HEK293 (cell line): ENCODE data around the gene NCKAP5.

Experiments used
- CTCF ChIA-PET: fragments of 350-600 bp; formaldehyde crosslinking; extraction: SDS; loops from one replicate; lab custom pipeline; 2021; ENCODE audit warnings: antibody characterized with exemption; lab: Yijun Ruan, JAX
- POLR2A ChIA-PET: fragments of 300-600 bp; formaldehyde crosslinking; extraction: SDS; loops from one replicate; lab custom pipeline; 2020; ENCODE audit warnings: antibody characterized with exemption, inconsistent platforms; lab: Yijun Ruan, JAX
- H3K27ac ChIP-seq: fragments of 200-500 bp; sonication (Bioruptor generic); 2 replicates; pipeline ENCODE4 v1.5.1; 2014; ENCODE audit warnings: low read depth, low read length, control low read depth, inconsistent platforms; ENCODE audit errors: extremely low read depth
- H3K36me3 ChIP-seq, 2 experiments: fragments of 200-500 bp in 1 of 2; sonication (Bioruptor generic) in 1 of 2; 1 replicate in 1 of 2; 2 replicates in 1 of 2; pipeline ENCODE4 v1.5.1; 2014 to 2017; ENCODE audit warnings: inconsistent platforms in 2 of 2, low read length in 2 of 2; ENCODE audit not compliant: control insufficient read depth in 2 of 2, insufficient read depth in 1 of 2
- H3K4me1 ChIP-seq: fragments of 200-500 bp; sonication (Bioruptor generic); 2 replicates; pipeline ENCODE4 v1.5.1; 2014; ENCODE audit warnings: mild to moderate bottlenecking, low read length, inconsistent platforms; ENCODE audit not compliant: control insufficient read depth, insufficient read depth
- H3K4me3 ChIP-seq: 2 replicates; pipeline ENCODE4 v1.5.1; 2011; ENCODE audit warnings: low read depth, mild to moderate bottlenecking, control low read depth, low read length, moderate library complexity
- H3K9me3 ChIP-seq: fragments of 200-500 bp; sonication (Bioruptor generic); 2 replicates; pipeline ENCODE4 v1.5.1; 2014; ENCODE audit warnings: low read depth, low read length, inconsistent platforms; ENCODE audit not compliant: control insufficient read depth, insufficient read depth
- KLF1 ChIP-seq: fragments of 450-650 bp; formaldehyde crosslinking; IDR thresholded peaks from 2 replicates; pipeline ENCODE4 v1.5.1; 2016; ENCODE audit warnings: missing biosample characterization, missing genetic modification characterization
- MEIS1 ChIP-seq: sonication (generic); formaldehyde crosslinking; IDR thresholded peaks from 2 replicates; pipeline ENCODE4 v1.8.1; 2022; ENCODE audit warnings: missing genetic modification reagents, mild to moderate bottlenecking, borderline replicate concordance
- PBX3 ChIP-seq: sonication (generic); formaldehyde crosslinking; IDR thresholded peaks from 2 replicates; pipeline ENCODE4 v1.8.1; 2022; ENCODE audit warnings: mild to moderate bottlenecking, moderate library complexity, missing genetic modification reagents
- ZNF140 ChIP-seq: fragments of 450-650 bp; formaldehyde crosslinking; IDR thresholded peaks from 2 replicates; pipeline ENCODE4 v1.5.1; 2016; ENCODE audit warnings: missing biosample characterization, missing genetic modification characterization
- ZNF324 ChIP-seq: fragments of 450-650 bp; formaldehyde crosslinking; IDR thresholded peaks from 2 replicates; pipeline ENCODE4 v1.5.1; 2016; ENCODE audit warnings: missing biosample characterization, missing genetic modification characterization
- ZNF366 ChIP-seq: fragments of 450-650 bp; formaldehyde crosslinking; conservative IDR thresholded peaks from 2 replicates; pipeline ENCODE4 v1.5.1; 2016; ENCODE audit warnings: missing biosample characterization, missing genetic modification characterization
- ZNF391 ChIP-seq: fragments of 450-650 bp; formaldehyde crosslinking; IDR thresholded peaks from 2 replicates; pipeline ENCODE4 v1.5.1; 2016; ENCODE audit warnings: low read depth, missing biosample characterization, missing genetic modification characterization, borderline replicate concordance
- ZNF513 ChIP-seq: fragments of 450-650 bp; IDR thresholded peaks from 2 replicates; pipeline ENCODE4 v1.5.1; 2018; ENCODE audit warnings: missing biosample characterization, missing genetic modification characterization
- ZNF514 ChIP-seq: fragments of 450-650 bp; formaldehyde crosslinking; IDR thresholded peaks from 2 replicates; pipeline ENCODE4 v1.5.1; 2016; ENCODE audit warnings: missing biosample characterization, missing genetic modification characterization
- ZNF629 ChIP-seq: fragments of 450-650 bp; formaldehyde crosslinking; IDR thresholded peaks from 2 replicates; pipeline ENCODE4 v1.5.1; 2017; ENCODE audit warnings: missing biosample characterization, missing genetic modification characterization
- ZNF791 ChIP-seq: fragments of 450-650 bp; formaldehyde crosslinking; IDR thresholded peaks from 2 replicates; pipeline ENCODE4 v1.5.1; 2016; ENCODE audit warnings: missing biosample characterization, missing genetic modification characterization
- TF ChIP-seq, protein P1 (sequence below): fragments of 450-650 bp; formaldehyde crosslinking; IDR thresholded peaks from 2 replicates; pipeline ENCODE4 v1.5.1; 2016; ENCODE audit warnings: missing biosample characterization, missing genetic modification characterization
- TF ChIP-seq, protein P2 (sequence below): fragments of 450-650 bp; formaldehyde crosslinking; IDR thresholded peaks from 2 replicates; pipeline ENCODE4 v1.5.1; 2016; ENCODE audit warnings: missing biosample characterization, missing genetic modification characterization, low read depth
- TF ChIP-seq, protein P3 (sequence below): fragments of 450-650 bp; formaldehyde crosslinking; IDR thresholded peaks from 2 replicates; pipeline ENCODE4 v1.5.1; 2016; ENCODE audit warnings: missing biosample characterization, missing genetic modification characterization
- TF ChIP-seq, protein P4 (sequence below): fragments of 450-650 bp; formaldehyde crosslinking; IDR thresholded peaks from 2 replicates; pipeline ENCODE4 v1.5.1; 2016; ENCODE audit warnings: missing biosample characterization, missing genetic modification characterization
- TF ChIP-seq, protein P5 (sequence below): fragments of 450-650 bp; formaldehyde crosslinking; IDR thresholded peaks from 2 replicates; pipeline ENCODE4 v1.5.1; 2017; ENCODE audit warnings: missing biosample characterization, missing genetic modification characterization
- TF ChIP-seq, protein P6 (sequence below): fragments of 450-650 bp; formaldehyde crosslinking; IDR thresholded peaks from 2 replicates; pipeline ENCODE4 v1.5.1; 2016; ENCODE audit warnings: missing biosample characterization, missing genetic modification characterization

Gene NCKAP5

DNA sequence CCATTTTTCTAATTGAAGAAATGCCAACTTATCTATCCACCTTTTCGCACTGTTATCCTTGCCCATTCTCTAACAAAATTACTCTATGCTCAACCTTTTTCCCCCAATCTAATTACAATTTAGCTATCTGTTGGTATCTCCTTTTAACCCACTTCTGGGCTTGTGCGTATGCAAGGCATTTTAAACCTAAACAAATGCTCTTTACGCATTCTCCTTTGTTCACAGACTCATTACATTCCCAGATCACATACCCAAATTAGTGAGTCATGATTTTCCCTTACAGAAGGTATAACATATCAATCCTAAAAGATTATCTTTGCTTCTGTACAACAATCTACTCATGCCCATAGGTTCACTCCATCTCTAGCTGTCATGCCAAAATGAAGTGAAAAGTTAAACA, 826.5 kb downstream of the NCKAP5 start (continued):
- TF ChIP-seq, protein P1, sequence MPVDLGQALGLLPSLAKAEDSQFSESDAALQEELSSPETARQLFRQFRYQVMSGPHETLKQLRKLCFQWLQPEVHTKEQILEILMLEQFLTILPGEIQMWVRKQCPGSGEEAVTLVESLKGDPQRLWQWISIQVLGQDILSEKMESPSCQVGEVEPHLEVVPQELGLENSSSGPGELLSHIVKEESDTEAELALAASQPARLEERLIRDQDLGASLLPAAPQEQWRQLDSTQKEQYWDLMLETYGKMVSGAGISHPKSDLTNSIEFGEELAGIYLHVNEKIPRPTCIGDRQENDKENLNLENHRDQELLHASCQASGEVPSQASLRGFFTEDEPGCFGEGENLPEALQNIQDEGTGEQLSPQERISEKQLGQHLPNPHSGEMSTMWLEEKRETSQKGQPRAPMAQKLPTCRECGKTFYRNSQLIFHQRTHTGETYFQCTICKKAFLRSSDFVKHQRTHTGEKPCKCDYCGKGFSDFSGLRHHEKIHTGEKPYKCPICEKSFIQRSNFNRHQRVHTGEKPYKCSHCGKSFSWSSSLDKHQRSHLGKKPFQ (tag by site-specific recombination) = no peak
- TF ChIP-seq, protein P2, sequence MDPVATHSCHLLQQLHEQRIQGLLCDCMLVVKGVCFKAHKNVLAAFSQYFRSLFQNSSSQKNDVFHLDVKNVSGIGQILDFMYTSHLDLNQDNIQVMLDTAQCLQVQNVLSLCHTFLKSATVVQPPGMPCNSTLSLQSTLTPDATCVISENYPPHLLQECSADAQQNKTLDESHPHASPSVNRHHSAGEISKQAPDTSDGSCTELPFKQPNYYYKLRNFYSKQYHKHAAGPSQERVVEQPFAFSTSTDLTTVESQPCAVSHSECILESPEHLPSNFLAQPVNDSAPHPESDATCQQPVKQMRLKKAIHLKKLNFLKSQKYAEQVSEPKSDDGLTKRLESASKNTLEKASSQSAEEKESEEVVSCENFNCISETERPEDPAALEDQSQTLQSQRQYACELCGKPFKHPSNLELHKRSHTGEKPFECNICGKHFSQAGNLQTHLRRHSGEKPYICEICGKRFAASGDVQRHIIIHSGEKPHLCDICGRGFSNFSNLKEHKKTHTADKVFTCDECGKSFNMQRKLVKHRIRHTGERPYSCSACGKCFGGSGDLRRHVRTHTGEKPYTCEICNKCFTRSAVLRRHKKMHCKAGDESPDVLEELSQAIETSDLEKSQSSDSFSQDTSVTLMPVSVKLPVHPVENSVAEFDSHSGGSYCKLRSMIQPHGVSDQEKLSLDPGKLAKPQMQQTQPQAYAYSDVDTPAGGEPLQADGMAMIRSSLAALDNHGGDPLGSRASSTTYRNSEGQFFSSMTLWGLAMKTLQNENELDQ (tag by site-specific recombination) = no peak
- TF ChIP-seq ZNF366 (tag by site-specific recombination) = no peak
- no peak for TF ChIP-seq MEIS1 (CRISPR knock-in tag)
- TF ChIP-seq ZNF391 (tag by site-specific recombination) = no peak
- no peak for TF ChIP-seq ZNF629
- no peak for TF ChIP-seq ZNF514 (tag by site-specific recombination)
- TF ChIP-seq, protein P3, sequence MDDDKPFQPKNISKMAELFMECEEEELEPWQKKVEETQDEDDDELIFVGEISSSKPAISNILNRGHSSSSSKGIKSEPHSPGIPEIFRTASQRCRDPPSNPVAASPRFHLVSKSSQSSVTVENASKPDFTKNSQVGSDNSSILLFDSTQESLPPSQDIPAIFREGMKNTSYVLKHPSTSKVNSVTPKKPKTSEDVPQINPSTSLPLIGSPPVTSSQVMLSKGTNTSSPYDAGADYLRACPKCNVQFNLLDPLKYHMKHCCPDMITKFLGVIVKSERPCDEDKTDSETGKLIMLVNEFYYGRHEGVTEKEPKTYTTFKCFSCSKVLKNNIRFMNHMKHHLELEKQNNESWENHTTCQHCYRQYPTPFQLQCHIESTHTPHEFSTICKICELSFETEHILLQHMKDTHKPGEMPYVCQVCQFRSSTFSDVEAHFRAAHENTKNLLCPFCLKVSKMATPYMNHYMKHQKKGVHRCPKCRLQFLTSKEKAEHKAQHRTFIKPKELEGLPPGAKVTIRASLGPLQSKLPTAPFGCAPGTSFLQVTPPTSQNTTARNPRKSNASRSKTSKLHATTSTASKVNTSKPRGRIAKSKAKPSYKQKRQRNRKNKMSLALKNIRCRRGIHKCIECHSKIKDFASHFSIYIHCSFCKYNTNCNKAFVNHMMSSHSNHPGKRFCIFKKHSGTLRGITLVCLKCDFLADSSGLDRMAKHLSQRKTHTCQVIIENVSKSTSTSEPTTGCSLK (tag by site-specific recombination) = no peak
- TF ChIP-seq ZNF324 (tag by site-specific recombination) = no peak
- TF ChIP-seq ZNF513 (tag by site-specific recombination) = no peak
- no peak for TF ChIP-seq ZNF140 (tag by site-specific recombination)
- no peak for TF ChIP-seq PBX3
- no peak for TF ChIP-seq ZNF791 (tag by site-specific recombination)
- TF ChIP-seq, all 188 proteins: peak for 0

DNA sequence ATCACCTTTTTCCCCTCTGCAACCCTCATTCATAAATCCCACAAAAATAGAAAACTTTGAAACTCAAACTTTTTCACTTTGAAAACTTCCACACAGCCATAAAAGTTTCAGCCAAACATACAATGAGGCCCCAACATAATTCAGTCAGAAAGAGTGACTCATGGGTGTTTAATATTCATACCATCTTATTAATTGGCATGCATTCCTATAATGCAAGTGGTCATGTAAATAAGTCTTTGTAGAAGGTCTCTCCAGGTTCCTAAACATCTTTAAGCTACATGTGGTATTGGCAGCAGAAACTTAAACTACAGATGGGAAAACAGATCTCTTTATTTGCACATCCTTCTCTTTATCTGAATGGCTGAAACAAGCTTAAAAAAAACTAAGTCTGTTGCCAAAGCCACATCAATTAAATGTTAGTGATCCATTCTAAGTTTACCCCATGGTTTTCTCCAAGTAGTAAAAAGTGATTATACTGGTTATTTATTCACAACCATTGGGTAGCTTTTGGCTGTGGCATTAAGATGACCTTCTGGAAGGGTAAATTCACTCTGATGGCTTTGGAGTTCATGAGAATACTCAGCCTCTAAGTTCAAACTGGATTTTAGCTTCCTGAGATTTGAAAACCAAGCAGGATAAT, 828.1 kb downstream of the NCKAP5 start:
- Histone ChIP-seq H3K4me1 (no peaks in the 10 kb centered on the region), H3K4me3 (no peak overlapping the region), H3K9me3 (no peaks in the 10 kb centered on the region), H3K27ac (no peak overlapping the region), H3K36me3 (no peaks in the 10 kb centered on the region)
- CTCF ChIA-PET = no interaction called here
- POLR2A ChIA-PET = no interaction called here
- TF ChIP-seq, protein P4, sequence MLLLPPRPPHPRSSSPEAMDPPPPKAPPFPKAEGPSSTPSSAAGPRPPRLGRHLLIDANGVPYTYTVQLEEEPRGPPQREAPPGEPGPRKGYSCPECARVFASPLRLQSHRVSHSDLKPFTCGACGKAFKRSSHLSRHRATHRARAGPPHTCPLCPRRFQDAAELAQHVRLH (tag by site-specific recombination) = no peak
- TF ChIP-seq KLF1 = no peak
- TF ChIP-seq, protein P5, sequence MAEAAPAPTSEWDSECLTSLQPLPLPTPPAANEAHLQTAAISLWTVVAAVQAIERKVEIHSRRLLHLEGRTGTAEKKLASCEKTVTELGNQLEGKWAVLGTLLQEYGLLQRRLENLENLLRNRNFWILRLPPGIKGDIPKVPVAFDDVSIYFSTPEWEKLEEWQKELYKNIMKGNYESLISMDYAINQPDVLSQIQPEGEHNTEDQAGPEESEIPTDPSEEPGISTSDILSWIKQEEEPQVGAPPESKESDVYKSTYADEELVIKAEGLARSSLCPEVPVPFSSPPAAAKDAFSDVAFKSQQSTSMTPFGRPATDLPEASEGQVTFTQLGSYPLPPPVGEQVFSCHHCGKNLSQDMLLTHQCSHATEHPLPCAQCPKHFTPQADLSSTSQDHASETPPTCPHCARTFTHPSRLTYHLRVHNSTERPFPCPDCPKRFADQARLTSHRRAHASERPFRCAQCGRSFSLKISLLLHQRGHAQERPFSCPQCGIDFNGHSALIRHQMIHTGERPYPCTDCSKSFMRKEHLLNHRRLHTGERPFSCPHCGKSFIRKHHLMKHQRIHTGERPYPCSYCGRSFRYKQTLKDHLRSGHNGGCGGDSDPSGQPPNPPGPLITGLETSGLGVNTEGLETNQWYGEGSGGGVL (tag by site-specific recombination) = no peak
- TF ChIP-seq, protein P6, sequence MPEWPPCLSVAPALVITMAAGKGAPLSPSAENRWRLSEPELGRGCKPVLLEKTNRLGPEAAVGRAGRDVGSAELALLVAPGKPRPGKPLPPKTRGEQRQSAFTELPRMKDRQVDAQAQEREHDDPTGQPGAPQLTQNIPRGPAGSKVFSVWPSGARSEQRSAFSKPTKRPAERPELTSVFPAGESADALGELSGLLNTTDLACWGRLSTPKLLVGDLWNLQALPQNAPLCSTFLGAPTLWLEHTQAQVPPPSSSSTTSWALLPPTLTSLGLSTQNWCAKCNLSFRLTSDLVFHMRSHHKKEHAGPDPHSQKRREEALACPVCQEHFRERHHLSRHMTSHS = no peak
